ENCODE data around the gene POGZ.
"Not testable (repeated sequence)": the region's sequence is repeated elsewhere in the genome, so short reads cannot be mapped to it uniquely, and the experiment has no call there.

Gene POGZ

DNA sequence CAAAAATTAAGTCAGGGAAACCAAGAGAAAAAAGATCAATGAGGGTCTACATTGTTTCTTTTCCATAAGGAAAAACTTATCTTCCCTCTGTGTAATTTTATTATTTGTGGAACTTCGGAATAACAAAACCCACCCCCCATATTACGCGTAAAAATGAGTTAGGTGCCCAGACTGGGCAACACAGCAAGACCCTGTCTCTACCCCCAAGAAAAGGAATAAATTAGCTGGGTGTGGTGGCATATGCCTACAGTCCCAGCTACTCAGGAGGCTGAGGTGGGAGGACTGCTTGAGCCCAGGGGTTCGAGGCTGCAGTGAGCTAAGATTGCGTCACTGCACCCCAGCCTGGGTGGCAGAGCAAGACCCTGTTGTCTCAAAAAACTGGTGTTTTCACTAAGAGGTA is 39.5 kb downstream of the POGZ start:
- DNase-seq (ENCODE audit: low read depth, low spot score), result no peak

- DNase-seq (ENCODE audit: low read depth, low spot score), result no peak
Measured at GRCh38 chr1:151418081-151418480, 41.2 kb downstream of the POGZ start.

DNA sequence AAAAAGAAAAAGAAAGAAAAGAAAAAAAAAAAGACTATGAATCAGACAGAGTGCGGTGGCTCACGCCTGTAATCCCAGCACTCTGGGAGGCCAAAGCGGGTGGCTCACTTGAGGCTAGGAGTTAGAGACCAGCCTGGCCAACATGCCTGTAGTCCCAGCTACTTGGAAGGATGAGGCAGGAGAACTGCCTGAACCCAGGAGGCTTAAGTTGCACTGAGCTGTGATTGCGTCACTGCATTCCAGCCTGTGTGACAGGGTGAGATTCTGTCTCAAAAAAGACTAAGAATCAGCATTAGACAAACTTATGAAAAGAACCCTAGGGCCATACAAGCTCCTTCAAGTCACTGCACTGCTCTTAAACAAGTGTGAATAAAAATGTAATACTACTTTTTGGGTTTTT is 43.1 kb downstream of the POGZ start:
- DNase-seq (ENCODE audit: low read depth, low spot score), result no peak

GRCh38 chr1:151411884-151412283 is 47.4 kb downstream of the POGZ start:
- no peak for DNase-seq (ENCODE audit: low read depth, low spot score)

- DNase-seq (ENCODE audit: low read depth, low spot score), result no peak
Measured at GRCh38 chr1:151408891-151409290, 50.4 kb downstream of the POGZ start.

DNA sequence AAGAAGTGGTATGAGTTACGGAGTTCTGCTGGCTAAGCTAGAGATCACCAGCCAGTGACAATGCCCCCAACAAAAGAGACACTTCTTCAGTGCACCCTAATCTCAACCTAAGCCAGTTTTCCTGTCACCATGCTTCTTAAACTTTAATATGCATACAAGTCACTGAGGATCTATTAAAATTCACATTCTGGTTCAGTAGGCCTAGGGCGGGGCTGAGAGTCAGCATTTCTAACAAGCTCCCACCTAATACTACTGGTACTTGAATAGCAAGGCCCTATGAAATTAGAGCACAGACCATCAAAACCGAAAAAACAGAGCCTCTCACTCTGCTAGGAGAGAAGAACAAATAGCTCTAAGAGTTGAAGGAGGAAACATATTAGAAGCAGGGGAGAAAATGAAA is 52.0 kb downstream of the POGZ start:
- no peak for DNase-seq (ENCODE audit: low read depth, low spot score)

GRCh38 chr1:151406176-151406575 is 53.1 kb downstream of the POGZ start:
- no peak for DNase-seq (ENCODE audit: low read depth, low spot score)

DNA sequence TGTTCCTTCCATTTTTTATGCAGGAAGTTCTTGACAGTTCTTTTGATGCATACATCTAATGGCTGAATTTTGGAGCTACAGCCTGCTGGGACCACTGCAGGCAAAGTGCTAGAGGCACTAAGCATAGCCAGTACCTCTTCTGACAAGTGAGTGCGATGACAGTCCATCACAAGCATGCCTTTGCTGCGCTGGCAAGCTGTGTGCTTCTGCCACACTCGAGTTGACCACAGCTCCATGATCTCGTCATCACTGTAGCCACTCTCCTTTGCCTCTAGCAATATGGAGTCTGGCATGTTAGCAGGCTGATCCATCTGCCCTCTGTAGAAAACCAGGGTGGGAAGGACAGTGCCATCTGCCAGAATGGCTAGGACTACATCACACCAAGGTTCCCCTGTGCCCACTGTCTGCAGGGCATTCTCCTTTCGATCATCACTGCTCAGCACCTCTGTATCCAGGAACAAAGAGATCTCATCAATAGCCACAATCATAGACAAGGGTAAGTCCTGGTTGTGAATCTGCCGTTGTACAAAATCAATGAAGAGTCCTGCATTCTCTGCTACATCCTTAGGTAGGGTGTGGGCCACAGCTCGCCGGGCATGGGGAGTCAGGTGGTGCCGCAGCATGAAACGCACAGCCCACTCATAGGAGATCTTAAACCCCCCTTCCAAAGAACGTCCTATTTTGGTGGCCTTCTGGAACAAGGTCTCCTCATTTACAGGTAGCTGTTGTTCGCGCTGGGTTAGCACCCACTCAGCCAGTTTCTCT is 53.9 kb downstream of the POGZ start:
- DNase-seq (ENCODE audit: low read depth, low spot score), result no peak

GRCh38 chr1:151403612-151404011 is 55.7 kb downstream of the POGZ start:
- DNase-seq (ENCODE audit: low read depth, low spot score), result no peak

DNA sequence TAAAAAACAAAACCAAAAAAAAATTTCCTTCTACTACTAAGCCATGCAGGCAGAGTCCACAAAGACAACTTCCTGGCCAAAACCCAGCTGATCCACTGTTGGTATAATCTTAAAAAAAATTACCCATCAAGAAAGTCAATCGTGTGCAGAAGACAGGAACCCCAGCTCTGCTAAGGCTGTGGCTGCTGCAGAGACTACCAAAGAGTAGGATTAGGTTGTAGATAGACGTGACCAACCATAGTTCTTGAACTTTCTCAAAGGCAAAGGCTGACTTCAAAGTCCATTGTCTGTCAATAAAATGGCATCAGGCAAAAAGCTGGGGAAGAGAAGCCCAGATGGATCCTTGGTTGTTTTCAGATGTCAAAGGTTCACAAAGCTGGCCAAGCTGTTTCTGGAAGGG is 56.5 kb downstream of the POGZ start:
- DNase-seq (ENCODE audit: low read depth, low spot score), result no peak

- no peak for DNase-seq (ENCODE audit: low read depth, low spot score)
Measured at GRCh38 chr1:151401860-151402259, 57.4 kb downstream of the POGZ start.

- no peak for DNase-seq (ENCODE audit: low read depth, low spot score)
Measured at GRCh38 chr1:151401125-151401788, 58.0 kb downstream of the POGZ start.

DNA sequence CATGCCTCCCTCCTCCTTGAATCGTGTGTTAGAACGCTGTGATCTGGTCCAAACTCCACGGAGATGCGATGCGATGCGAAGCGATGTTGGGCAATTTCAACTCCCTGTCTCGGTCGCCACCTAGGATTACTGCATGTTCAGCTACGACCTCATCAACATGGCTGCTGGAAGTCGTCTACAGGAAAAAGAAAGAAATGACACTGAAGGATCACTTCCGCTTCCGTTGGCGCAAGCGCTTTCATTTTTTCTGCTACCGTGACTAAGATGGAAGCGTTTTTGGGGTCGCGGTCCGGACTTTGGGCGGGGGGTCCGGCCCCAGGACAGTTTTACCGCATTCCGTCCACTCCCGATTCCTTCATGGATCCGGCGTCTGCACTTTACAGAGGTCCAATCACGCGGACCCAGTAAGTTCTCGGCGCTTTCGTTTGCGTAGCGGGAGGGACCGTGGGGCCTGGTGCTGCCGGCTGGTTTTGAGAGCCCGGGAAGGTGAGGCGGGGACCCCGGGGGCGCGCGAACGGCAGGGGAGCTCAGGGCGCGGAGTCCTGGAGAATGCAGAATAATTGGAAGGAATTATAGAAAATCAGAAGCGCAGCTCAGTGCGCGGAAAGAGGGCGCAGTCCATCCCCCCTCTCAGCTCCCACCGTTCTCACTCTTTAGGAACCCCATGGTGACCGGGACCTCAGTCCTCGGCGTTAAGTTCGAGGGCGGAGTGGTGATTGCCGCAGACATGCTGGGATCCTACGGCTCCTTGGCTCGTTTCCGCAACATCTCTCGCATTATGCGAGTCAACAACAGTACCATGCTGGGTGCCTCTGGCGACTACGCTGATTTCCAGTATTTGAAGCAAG is 59.7 kb downstream of the POGZ start, which contains the start of gene PSMB4:
Gene PSMB4 (plus strand): TSS at position 250 of the 848 bp plus-strand sequence. CDS start 15 bp downstream, at position 265.
- peak; percentile 83 for DNase-seq (ENCODE audit: low read depth, low spot score)

DNA sequence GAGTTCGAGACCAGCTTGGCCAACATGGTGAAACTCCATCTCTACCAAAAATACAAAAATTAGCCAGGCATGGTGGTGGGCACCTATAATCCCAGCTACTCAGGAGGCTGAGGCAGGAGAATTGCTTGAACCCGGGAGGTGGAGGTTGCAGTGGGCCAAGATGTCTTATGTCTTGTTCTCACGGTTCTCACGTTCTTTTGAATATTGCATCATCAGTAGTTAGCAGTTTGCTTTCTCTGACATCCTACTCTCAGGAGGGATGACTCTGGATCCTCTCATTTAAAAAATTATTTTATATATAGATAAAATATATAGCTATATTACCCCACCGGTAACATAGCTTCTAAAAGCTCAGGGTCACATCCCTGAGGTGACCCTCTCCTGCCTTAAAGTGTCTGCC is 63.0 kb downstream of the POGZ start:
- DNase-seq (ENCODE audit: low read depth, low spot score), result not testable (repeated sequence)

DNA sequence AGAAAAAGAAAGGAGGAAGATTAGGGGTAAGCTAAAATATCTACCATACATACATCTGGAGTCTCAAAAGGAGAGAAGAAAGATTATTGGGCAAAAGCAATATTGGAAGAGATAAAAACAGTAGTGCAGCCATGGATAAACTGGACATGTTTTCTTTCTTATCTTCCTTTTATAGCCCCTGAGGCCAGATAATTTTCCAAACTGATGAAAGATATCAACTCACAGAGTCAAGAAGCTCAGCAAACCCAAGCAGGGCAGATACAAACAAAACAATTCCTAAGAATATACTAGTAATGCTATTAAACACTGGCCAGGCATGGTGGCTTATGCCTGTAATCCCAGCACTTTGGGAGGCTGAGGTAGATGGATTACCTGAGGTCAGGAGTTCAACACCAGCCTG is 65.7 kb downstream of the POGZ start:
- DNase-seq (ENCODE audit: low read depth, low spot score), result no peak

DNA sequence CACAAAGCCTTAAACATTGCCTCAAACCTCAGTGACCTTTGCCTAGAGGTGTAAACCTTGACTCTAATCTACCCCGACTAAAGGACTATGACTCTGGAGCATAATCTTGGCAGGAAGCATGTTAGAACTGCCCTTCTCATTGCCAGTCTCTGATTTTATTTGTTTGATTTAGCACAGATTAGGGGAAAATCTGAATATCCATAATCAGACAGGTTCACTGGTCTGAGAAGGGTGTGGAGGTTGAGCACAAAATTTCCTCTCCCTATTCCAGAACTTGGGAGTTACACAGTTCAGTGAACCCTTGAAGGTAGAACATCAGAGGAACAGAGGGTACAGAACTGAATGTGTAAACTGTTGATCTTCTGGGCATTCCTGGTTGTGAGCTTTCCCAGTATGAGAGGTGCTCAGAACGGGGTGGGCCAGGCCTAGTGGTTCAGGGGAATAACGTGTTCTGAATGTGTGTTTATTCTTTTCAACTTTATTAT is 68.2 kb downstream of the POGZ start:
- no peak for DNase-seq (ENCODE audit: low read depth, low spot score)

GRCh38 chr1:151390221-151391078 is 68.8 kb downstream of the POGZ start:
- DNase-seq (ENCODE audit: low read depth, low spot score), result not testable (repeated sequence)

DNA sequence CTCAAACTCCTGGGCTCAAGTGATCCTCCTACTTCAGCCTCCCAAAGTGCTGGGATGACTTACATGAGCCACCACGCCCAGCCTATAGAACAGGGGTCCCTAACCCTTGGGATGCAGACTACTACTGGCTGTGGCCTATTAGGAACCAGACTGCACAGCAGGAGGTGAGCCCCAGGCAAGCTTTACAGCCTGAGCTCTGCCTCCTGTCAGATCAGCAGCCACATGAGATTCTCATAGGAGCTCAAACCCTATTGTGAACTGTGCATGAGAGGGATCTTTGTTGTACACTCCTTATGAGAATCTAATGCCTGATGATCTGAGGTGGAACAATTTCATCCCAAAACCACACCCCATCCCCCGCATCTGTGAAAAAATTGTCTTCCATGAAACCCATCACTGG is 73.3 kb downstream of the POGZ start:
- no peak for DNase-seq (ENCODE audit: low read depth, low spot score)

GRCh38 chr1:151384584-151384983 is 74.7 kb downstream of the POGZ start:
- no peak for DNase-seq (ENCODE audit: low read depth, low spot score)

GRCh38 chr1:151377150-151377884 is 82.0 kb downstream of the POGZ start:
- no peak for DNase-seq (ENCODE audit: low read depth, low spot score)
